ENCODE data around the gene TXNRD3. TPM values are rescaled to one million over a fixed set of nuclear protein-coding genes. Genes with fewer than 3 reads are reported as not detected.

The TXNRD3 gene
- total RNA-seq, 1 experiment from 2014 or later = 12.9 TPM

- ChIA-PET CTCF (interaction anchor here (0.9 to 1.1 kb wide), 2 partner anchors 12 to 876 kb away, joined by 3 to 7 read pairs; no protein-coding TSS in a partner anchor), POLR2A (interaction anchor here (0.6 kb wide), 1 partner anchor 1525 kb away, joined by 3 read pairs; no protein-coding TSS in a partner anchor)
- no peaks in the 10 kb centered on the region for H3K36me3 Mint-ChIP-seq (ENCODE audit: insufficient read depth, unreplicated experiment)
- TF ChIP-seq, protein P1, sequence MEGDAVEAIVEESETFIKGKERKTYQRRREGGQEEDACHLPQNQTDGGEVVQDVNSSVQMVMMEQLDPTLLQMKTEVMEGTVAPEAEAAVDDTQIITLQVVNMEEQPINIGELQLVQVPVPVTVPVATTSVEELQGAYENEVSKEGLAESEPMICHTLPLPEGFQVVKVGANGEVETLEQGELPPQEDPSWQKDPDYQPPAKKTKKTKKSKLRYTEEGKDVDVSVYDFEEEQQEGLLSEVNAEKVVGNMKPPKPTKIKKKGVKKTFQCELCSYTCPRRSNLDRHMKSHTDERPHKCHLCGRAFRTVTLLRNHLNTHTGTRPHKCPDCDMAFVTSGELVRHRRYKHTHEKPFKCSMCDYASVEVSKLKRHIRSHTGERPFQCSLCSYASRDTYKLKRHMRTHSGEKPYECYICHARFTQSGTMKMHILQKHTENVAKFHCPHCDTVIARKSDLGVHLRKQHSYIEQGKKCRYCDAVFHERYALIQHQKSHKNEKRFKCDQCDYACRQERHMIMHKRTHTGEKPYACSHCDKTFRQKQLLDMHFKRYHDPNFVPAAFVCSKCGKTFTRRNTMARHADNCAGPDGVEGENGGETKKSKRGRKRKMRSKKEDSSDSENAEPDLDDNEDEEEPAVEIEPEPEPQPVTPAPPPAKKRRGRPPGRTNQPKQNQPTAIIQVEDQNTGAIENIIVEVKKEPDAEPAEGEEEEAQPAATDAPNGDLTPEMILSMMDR (IDR thresholded peaks at IDR 0.05; ENCODE audit: unreplicated experiment) = no peak
- no peak overlapping the region for H3K4me3 Mint-ChIP-seq (ENCODE audit: unreplicated experiment)
- H3K27me3 Mint-ChIP-seq (ENCODE audit: insufficient read depth, unreplicated experiment) = peaks cover 30% of the 10 kb centered on the region
- no peak overlapping the region for H3K27ac Mint-ChIP-seq (ENCODE audit: low read depth, unreplicated experiment)
- no peaks in the 10 kb centered on the region for H3K4me1 Mint-ChIP-seq (ENCODE audit: insufficient read depth, unreplicated experiment)
- H3K9me3 Mint-ChIP-seq (ENCODE audit: unreplicated experiment) = no peaks in the 10 kb centered on the region
- intact Hi-C loops (cut with micrococcal nuclease) = no loop called here
- BruUV-seq (replicated peaks) = no TSS peak
- DNase-seq (ENCODE audit: unreplicated experiment) = no peak
Measured at GRCh38 chr3:126667631-126668449, 12.9 kb upstream of the TXNRD3 start.

DNA sequence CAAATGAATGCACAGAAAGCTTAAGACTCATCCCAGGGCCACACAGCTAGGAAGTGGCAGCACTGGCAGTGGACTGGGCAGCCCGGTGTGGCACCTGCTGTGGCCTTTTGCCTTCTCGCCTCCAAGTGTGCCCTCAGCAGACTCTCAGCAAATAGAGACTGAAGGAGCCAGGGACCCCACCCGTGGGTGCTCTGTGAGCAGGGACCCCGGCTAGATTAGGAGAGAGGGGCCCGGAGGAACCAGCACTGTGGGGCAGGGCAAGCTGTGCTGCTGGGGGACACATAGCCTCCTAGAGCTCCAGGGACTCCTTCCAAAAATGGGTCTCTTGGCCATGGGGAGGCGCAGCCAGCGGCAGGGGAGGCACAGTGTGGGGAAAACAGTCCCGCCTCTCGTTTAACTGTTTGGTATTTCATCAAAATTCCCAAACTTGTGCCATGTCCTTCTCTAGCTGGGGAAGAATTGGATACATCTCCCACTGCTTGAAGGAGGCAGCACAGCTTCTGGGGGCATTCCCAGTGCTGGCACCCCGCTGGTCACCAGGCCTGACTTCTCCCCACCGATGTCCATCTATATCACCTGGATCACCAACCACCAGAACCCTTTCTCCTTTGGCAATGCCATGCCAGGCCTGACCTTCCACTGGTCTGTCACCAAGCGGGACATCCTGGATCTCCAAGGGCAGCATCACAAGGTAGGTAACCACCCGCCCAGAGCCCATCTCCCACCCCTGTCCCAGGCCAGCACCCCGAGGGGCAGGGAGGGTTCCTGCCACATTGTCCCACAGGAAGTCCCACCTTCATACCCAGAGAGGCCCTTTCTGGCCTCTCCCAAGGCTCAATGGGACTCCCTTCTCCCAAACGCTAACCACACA lies 12.0 kb upstream of the TXNRD3 start:
- no TSS peak for BruUV-seq (replicated peaks)
- no peaks in the 10 kb centered on the region for H3K9me3 Mint-ChIP-seq (ENCODE audit: unreplicated experiment)
- no peak overlapping the region for H3K27ac Mint-ChIP-seq (ENCODE audit: low read depth, unreplicated experiment)
- H3K4me1 Mint-ChIP-seq (ENCODE audit: insufficient read depth, unreplicated experiment) = no peaks in the 10 kb centered on the region
- POLR2A ChIA-PET = interaction anchor here (0.6 kb wide), 1 partner anchor 1526 kb away, joined by 3 read pairs; no protein-coding TSS in a partner anchor
- H3K36me3 Mint-ChIP-seq (ENCODE audit: insufficient read depth, unreplicated experiment) = no peaks in the 10 kb centered on the region
- peaks cover 40% of the 10 kb centered on the region for H3K27me3 Mint-ChIP-seq (ENCODE audit: insufficient read depth, unreplicated experiment)
- CTCF ChIA-PET = interaction anchor here (0.7 to 1.1 kb wide), 3 partner anchors 12 to 878 kb away, joined by 3 to 5 read pairs (median 3); no protein-coding TSS in a partner anchor
- no peak for DNase-seq (ENCODE audit: unreplicated experiment)
- H3K4me3 Mint-ChIP-seq (ENCODE audit: unreplicated experiment) = no peak overlapping the region
- TF ChIP-seq, protein P1 (IDR thresholded peaks at IDR 0.05; ENCODE audit: unreplicated experiment) = no peak
- intact Hi-C loops (cut with micrococcal nuclease) = no loop called here

DNA sequence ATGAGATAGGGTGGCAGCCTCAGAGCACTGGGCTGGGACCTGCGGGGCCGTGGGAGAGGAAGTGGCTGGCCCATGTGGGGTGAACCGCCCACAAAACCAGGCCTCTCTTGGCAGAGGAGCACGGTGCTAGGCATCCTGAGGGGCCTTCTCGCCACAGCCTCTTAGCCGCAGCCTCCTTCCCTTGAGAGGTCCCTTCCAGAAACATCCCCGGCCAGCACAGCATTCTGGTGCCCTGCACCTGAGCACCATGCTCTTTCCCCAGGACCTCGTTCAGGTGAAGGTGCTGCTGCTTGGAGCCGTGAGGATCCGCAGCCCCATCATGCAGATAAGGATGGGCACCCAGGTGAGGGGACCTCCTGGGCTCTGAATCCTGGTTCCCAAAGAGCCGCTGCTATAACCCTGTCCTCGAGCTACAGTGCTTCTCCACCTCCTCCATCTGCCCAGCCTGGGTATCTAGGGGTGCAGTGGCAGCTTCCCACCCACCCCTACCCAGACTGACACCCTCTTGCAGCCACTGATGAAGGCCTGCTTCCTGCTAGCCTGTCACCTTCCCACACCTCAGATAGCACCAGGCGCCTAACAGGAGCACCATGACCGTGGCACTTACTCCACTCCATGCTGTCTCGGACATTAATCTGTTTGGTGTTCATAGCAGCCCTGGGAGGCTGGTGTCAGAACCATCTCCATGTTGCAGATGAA lies 11.2 kb upstream of the TXNRD3 start:
- H3K4me3 Mint-ChIP-seq (ENCODE audit: unreplicated experiment) = no peak overlapping the region
- intact Hi-C loops (cut with micrococcal nuclease) = no loop called here
- no peaks in the 10 kb centered on the region for H3K9me3 Mint-ChIP-seq (ENCODE audit: unreplicated experiment)
- H3K4me1 Mint-ChIP-seq (ENCODE audit: insufficient read depth, unreplicated experiment) = no peaks in the 10 kb centered on the region
- ChIA-PET POLR2A (no interaction called here), CTCF (interaction anchor here (1.1 kb wide), 1 partner anchor 13 kb away, joined by 5 read pairs; no protein-coding TSS in a partner anchor)
- H3K36me3 Mint-ChIP-seq (ENCODE audit: insufficient read depth, unreplicated experiment) = no peaks in the 10 kb centered on the region
- no TSS peak for BruUV-seq (replicated peaks)
- TF ChIP-seq, protein P1 (IDR thresholded peaks at IDR 0.05; ENCODE audit: unreplicated experiment) = no peak
- no peak for DNase-seq (ENCODE audit: unreplicated experiment)
- H3K27ac Mint-ChIP-seq (ENCODE audit: low read depth, unreplicated experiment) = no peak overlapping the region
- H3K27me3 Mint-ChIP-seq (ENCODE audit: insufficient read depth, unreplicated experiment) = peaks cover 47% of the 10 kb centered on the region
